ENCODE results near the gene TRAF1. TPM values are rescaled to one million over a fixed set of nuclear protein-coding genes. Genes with fewer than 3 reads are reported as not detected.
"Not testable (repeated sequence)": the region's sequence is repeated elsewhere in the genome, so short reads cannot be mapped to it uniquely, and the experiment has no call there.

TRAF1 gene
- 1 to 10 TPM; 4.4 to 8.0 (median 5.0) TPM for total RNA-seq
- 10 to 100 TPM in 1 of 3 donors, under 1 TPM in 2; 0.46 to 10.0 (median 0.60) TPM for polyA plus RNA-seq

GRCh38 chr9:120926397-120926928 lies at the start of gene TRAF1:
Gene TRAF1, minus strand, starts transcription at chr9:120926796. Its CDS starts 721 bp downstream, at chr9:120926075.
- intact Hi-C loops (cut with DNase I): no loop called here
- H3K4me1 ChIP-seq: peaks cover 0 to 29% (median 9%) of the 10 kb centered on the region in 4 donors
- H3K4me3 ChIP-seq: no peak within 1 kb of the TSS

GRCh38 chr9:120974921-120975320 lies 48.3 kb upstream of the TRAF1 start:
- intact Hi-C loops (cut with DNase I): no loop called here

More at GRCh38 chr9:120926397-120926928, at the start of gene TRAF1:
- Histone ChIP-seq H3K27ac (peak within 1 kb of the TSS; percentile 18 to 95 (median 92)), H3K36me3 (no peaks in the 10 kb centered on the region), H3K27me3 (no peaks in the 10 kb centered on the region), H3K9me3 (no peaks in the 10 kb centered on the region)
- TF ChIP-seq POLR2A (IDR thresholded peaks at IDR 0.05) (no peak), EP300 (IDR thresholded peaks at IDR 0.05) (no peak), CTCF (IDR thresholded peaks at IDR 0.05) (no peak), POLR2AphosphoS5 (IDR thresholded peaks at IDR 0.05) (no peak)
- 58 to 81% methylated on average over 6 of the region's 6 CpGs for WGBS, 2 donors
- peak; percentile 61 for DNase-seq

GRCh38 chr9:120974181-120974580 lies 47.6 kb upstream of the TRAF1 start:
- Histone ChIP-seq H3K36me3 (peaks cover 0 to 18% (median 0%) of the 10 kb centered on the region in 4 donors), H3K4me1 (no peaks in the 10 kb centered on the region), H3K27me3 (no peaks in the 10 kb centered on the region), H3K27ac (no peak overlapping the region), H3K4me3 (no peak overlapping the region), H3K9me3 (no peaks in the 10 kb centered on the region)
- no peak for TF ChIP-seq CTCF (IDR thresholded peaks at IDR 0.05)
- intact Hi-C loops (cut with DNase I): no loop called here
- DNase-seq: no peak
- 95% methylated on average over 2 of the region's 2 CpGs for WGBS, 2 donors

More at GRCh38 chr9:120974921-120975320, 48.3 kb upstream of the TRAF1 start:
- H3K9me3 ChIP-seq: no peaks in the 10 kb centered on the region
- no peak for DNase-seq
- no peaks in the 10 kb centered on the region for H3K4me1 ChIP-seq
- peaks cover 0 to 24% (median 0%) of the 10 kb centered on the region in 4 donors for H3K36me3 ChIP-seq
- no peak for TF ChIP-seq POLR2AphosphoS5 (IDR thresholded peaks at IDR 0.05)
- 51 to 87% methylated on average over 1 of the region's 1 CpG for WGBS, 2 donors
- H3K27ac ChIP-seq: no peak overlapping the region
- no peaks in the 10 kb centered on the region for H3K27me3 ChIP-seq
- no peak overlapping the region for H3K4me3 ChIP-seq

- no peak for TF ChIP-seq EP300 (IDR thresholded peaks at IDR 0.05)
- no peak for TF ChIP-seq CTCF (IDR thresholded peaks at IDR 0.05)
- no peak for TF ChIP-seq POLR2A (IDR thresholded peaks at IDR 0.05)
- no peak for TF ChIP-seq POLR2AphosphoS5 (IDR thresholded peaks at IDR 0.05)
- Histone ChIP-seq H3K27me3 (no peaks in the 10 kb centered on the region), H3K27ac (no peak overlapping the region), H3K4me3 (no peak overlapping the region), H3K4me1 (no peaks in the 10 kb centered on the region), H3K36me3 (peaks cover 0 to 12% (median 0%) of the 10 kb centered on the region in 4 donors), H3K9me3 (no peaks in the 10 kb centered on the region)
- no peak for DNase-seq
- intact Hi-C loops (cut with DNase I): no loop called here
Observed at GRCh38 chr9:120971938-120972337, 45.3 kb upstream of the TRAF1 start.

- DNase-seq; H3K27me3 ChIP-seq; intact Hi-C loops (cut with DNase I); H3K9me3 ChIP-seq; H3K27ac ChIP-seq; H3K4me3 ChIP-seq; H3K36me3 ChIP-seq; H3K4me1 ChIP-seq: not testable (repeated sequence)
- 93 to 96% methylated on average over 9 of the region's 9 CpGs for WGBS, 2 donors
Observed at GRCh38 chr9:120971471-120971870, 44.9 kb upstream of the TRAF1 start.

GRCh38 chr9:120970244-120970643 lies 43.6 kb upstream of the TRAF1 start:
- H3K9me3 ChIP-seq: no peaks in the 10 kb centered on the region
- TF ChIP-seq CTCF (IDR thresholded peaks at IDR 0.05) (no peak), POLR2AphosphoS5 (IDR thresholded peaks at IDR 0.05) (no peak), EP300 (IDR thresholded peaks at IDR 0.05) (no peak), POLR2A (IDR thresholded peaks at IDR 0.05) (no peak)
- no peak overlapping the region for H3K4me3 ChIP-seq
- WGBS, 2 donors: 81 to 86% methylated on average over 3 of the region's 3 CpGs
- DNase-seq: no peak
- intact Hi-C loops (cut with DNase I): no loop called here
- peaks cover 0 to 5% (median 0%) of the 10 kb centered on the region in 4 donors for H3K36me3 ChIP-seq
- H3K27ac ChIP-seq: no peak overlapping the region
- H3K4me1 ChIP-seq: no peaks in the 10 kb centered on the region
- H3K27me3 ChIP-seq: no peaks in the 10 kb centered on the region
